T-helper 17 cell (primary cell): ENCODE measurements around the gene ARHGAP23. TPM values are rescaled to one million over a fixed set of nuclear protein-coding genes. Genes with fewer than 3 reads are reported as not detected.

ENCODE experiments used
- ATAC-seq: fragments of 150-1000 bp; cut with Tn5 transposase; 2 replicates; pipeline ENCODE4 v1.10.0; 2021; ENCODE audit warnings: mild to moderate bottlenecking, moderate library complexity
- DNase-seq, 3 donors: peaks; one replicate each; pipeline versions ENCODE4 v3.0.0 to v3.0.0-alpha.2; 2020 to 2021
- H3K9me3 ChIP-seq: one replicate; pipeline ENCODE4 v1.7.0; 2013; ENCODE audit warnings: low read length, mild to moderate bottlenecking; ENCODE audit not compliant: control insufficient read depth, poor library complexity, severe bottlenecking
- H3K27ac Mint-ChIP-seq: one replicate; pipeline ENCODE4 v1.8.0; 2022; ENCODE audit warnings: mild to moderate bottlenecking, moderate library complexity, mixed read lengths
- H3K27me3 Mint-ChIP-seq: one replicate; pipeline ENCODE4 v1.8.0; 2022; ENCODE audit warnings: mixed read lengths
- H3K36me3 Mint-ChIP-seq: one replicate; pipeline ENCODE4 v1.8.0; 2022; ENCODE audit warnings: low read depth, mixed read lengths
- H3K4me1 Mint-ChIP-seq: one replicate; pipeline ENCODE4 v1.8.0; 2022; ENCODE audit warnings: mild to moderate bottlenecking, mixed read lengths
- H3K4me3 Mint-ChIP-seq: one replicate; pipeline ENCODE4 v1.8.0; 2022; ENCODE audit warnings: mild to moderate bottlenecking, moderate library complexity, mixed read lengths
- total RNA-seq, 4 donors: library from RNA in 2 of 4; stranded (reverse) in 2 of 4; gene quantifications; one replicate each; pipeline ENCODE4 v1.2.3 and lab custom pipeline; 2022 to 2026

The ARHGAP23 gene
- total RNA-seq, 2 donors from 2014 or later = 0.39 to 0.47 TPM

- peaks cover 2% of the 10 kb centered on the region for H3K4me1 Mint-ChIP-seq
- peaks cover 45% of the 10 kb centered on the region for H3K27me3 Mint-ChIP-seq
- H3K36me3 Mint-ChIP-seq = no peaks in the 10 kb centered on the region
- DNase-seq = no peak
- H3K27ac Mint-ChIP-seq = no peak overlapping the region
- no peaks in the 10 kb centered on the region for H3K9me3 ChIP-seq
- ATAC-seq = no peak
- no peak overlapping the region for H3K4me3 Mint-ChIP-seq
Measured at GRCh38 chr17:38544175-38544838, 116.0 kb downstream of the ARHGAP23 start.

GRCh38 chr17:38544839-38545209, 116.6 kb downstream of the ARHGAP23 start:
- no peaks in the 10 kb centered on the region for H3K9me3 ChIP-seq
- no peaks in the 10 kb centered on the region for H3K36me3 Mint-ChIP-seq
- H3K4me3 Mint-ChIP-seq = no peak overlapping the region
- DNase-seq = no peak
- no peak for ATAC-seq
- H3K27me3 Mint-ChIP-seq = peaks cover 45% of the 10 kb centered on the region
- H3K4me1 Mint-ChIP-seq = peaks cover 6% of the 10 kb centered on the region
- no peak overlapping the region for H3K27ac Mint-ChIP-seq

GRCh38 chr17:38545531-38546225, 117.4 kb downstream of the ARHGAP23 start:
- peaks cover 40% of the 10 kb centered on the region for H3K27me3 Mint-ChIP-seq
- H3K9me3 ChIP-seq = no peaks in the 10 kb centered on the region
- H3K36me3 Mint-ChIP-seq = no peaks in the 10 kb centered on the region
- H3K27ac Mint-ChIP-seq = no peak overlapping the region
- no peak for DNase-seq
- H3K4me3 Mint-ChIP-seq = no peak overlapping the region
- no peak for ATAC-seq
- peaks cover 7% of the 10 kb centered on the region for H3K4me1 Mint-ChIP-seq

GRCh38 chr17:38546396-38546795, 118.1 kb downstream of the ARHGAP23 start:
- no peak overlapping the region for H3K27ac Mint-ChIP-seq
- ATAC-seq (no peak), DNase-seq (no peak)
- H3K27me3 Mint-ChIP-seq = peaks cover 38% of the 10 kb centered on the region
- no peaks in the 10 kb centered on the region for H3K9me3 ChIP-seq
- peaks cover 7% of the 10 kb centered on the region for H3K4me1 Mint-ChIP-seq
- H3K36me3 Mint-ChIP-seq = no peaks in the 10 kb centered on the region
- H3K4me3 Mint-ChIP-seq = no peak overlapping the region

GRCh38 chr17:38547444-38547843, 119.2 kb downstream of the ARHGAP23 start:
- no peaks in the 10 kb centered on the region for H3K36me3 Mint-ChIP-seq
- H3K9me3 ChIP-seq = no peaks in the 10 kb centered on the region
- no peak overlapping the region for H3K27ac Mint-ChIP-seq
- DNase-seq (no peak), ATAC-seq (no peak)
- H3K4me3 Mint-ChIP-seq = no peak overlapping the region
- H3K4me1 Mint-ChIP-seq = peaks cover 7% of the 10 kb centered on the region
- peaks cover 44% of the 10 kb centered on the region for H3K27me3 Mint-ChIP-seq

GRCh38 chr17:38549285-38549684, 121.0 kb downstream of the ARHGAP23 start:
- no peak overlapping the region for H3K4me3 Mint-ChIP-seq
- H3K27ac Mint-ChIP-seq = no peak overlapping the region
- H3K27me3 Mint-ChIP-seq = peaks cover 44% of the 10 kb centered on the region
- DNase-seq = no peak
- no peak for ATAC-seq
- H3K4me1 Mint-ChIP-seq = peaks cover 7% of the 10 kb centered on the region
- H3K36me3 Mint-ChIP-seq = no peaks in the 10 kb centered on the region
- no peaks in the 10 kb centered on the region for H3K9me3 ChIP-seq

- H3K4me3 Mint-ChIP-seq = no peak overlapping the region
- ATAC-seq (no peak), DNase-seq (no peak)
- no peaks in the 10 kb centered on the region for H3K9me3 ChIP-seq
- H3K36me3 Mint-ChIP-seq = no peaks in the 10 kb centered on the region
- H3K4me1 Mint-ChIP-seq = peaks cover 7% of the 10 kb centered on the region
- no peak overlapping the region for H3K27ac Mint-ChIP-seq
- peaks cover 56% of the 10 kb centered on the region for H3K27me3 Mint-ChIP-seq
Measured at GRCh38 chr17:38550661-38551060, 122.4 kb downstream of the ARHGAP23 start.

GRCh38 chr17:38551121-38551520, 122.9 kb downstream of the ARHGAP23 start:
- Mint-ChIP-seq H3K4me1 (peaks cover 7% of the 10 kb centered on the region), H3K27me3 (peaks cover 59% of the 10 kb centered on the region), H3K4me3 (no peak overlapping the region), H3K27ac (no peak overlapping the region), H3K36me3 (no peaks in the 10 kb centered on the region)
- no peaks in the 10 kb centered on the region for H3K9me3 ChIP-seq
- no peak for DNase-seq
- ATAC-seq = no peak

- Mint-ChIP-seq H3K27ac (no peak overlapping the region), H3K4me1 (peaks cover 5% of the 10 kb centered on the region), H3K4me3 (no peak overlapping the region), H3K27me3 (peaks cover 49% of the 10 kb centered on the region), H3K36me3 (no peaks in the 10 kb centered on the region)
- no peaks in the 10 kb centered on the region for H3K9me3 ChIP-seq
- DNase-seq (no peak), ATAC-seq (no peak)
Measured at GRCh38 chr17:38552343-38552742, 124.1 kb downstream of the ARHGAP23 start.

GRCh38 chr17:38554430-38555350, 126.4 kb downstream of the ARHGAP23 start:
- no peak overlapping the region for H3K27ac Mint-ChIP-seq
- DNase-seq = no peak
- ATAC-seq = no peak
- H3K27me3 Mint-ChIP-seq = peaks cover 42% of the 10 kb centered on the region
- H3K4me1 Mint-ChIP-seq = peaks cover 15% of the 10 kb centered on the region
- no peaks in the 10 kb centered on the region for H3K9me3 ChIP-seq
- peaks cover 4% of the 10 kb centered on the region for H3K36me3 Mint-ChIP-seq
- H3K4me3 Mint-ChIP-seq = no peak overlapping the region

- no peak overlapping the region for H3K4me3 Mint-ChIP-seq
Measured at GRCh38 chr17:38556239-38556638, 128.0 kb downstream of the ARHGAP23 start.

GRCh38 chr17:38557396-38557795, 129.1 kb downstream of the ARHGAP23 start:
- no peak overlapping the region for H3K27ac Mint-ChIP-seq
- H3K36me3 Mint-ChIP-seq = peaks cover 4% of the 10 kb centered on the region
- H3K27me3 Mint-ChIP-seq = peaks cover 38% of the 10 kb centered on the region
- DNase-seq (no peak), ATAC-seq (no peak)
- no peak overlapping the region for H3K4me3 Mint-ChIP-seq
- H3K9me3 ChIP-seq = no peaks in the 10 kb centered on the region
- peaks cover 21% of the 10 kb centered on the region for H3K4me1 Mint-ChIP-seq

More at GRCh38 chr17:38556239-38556638, 128.0 kb downstream of the ARHGAP23 start:
- no peak for DNase-seq
- peaks cover 4% of the 10 kb centered on the region for H3K36me3 Mint-ChIP-seq
- no peak overlapping the region for H3K27ac Mint-ChIP-seq
- H3K27me3 Mint-ChIP-seq = peaks cover 45% of the 10 kb centered on the region
- H3K9me3 ChIP-seq = no peaks in the 10 kb centered on the region
- H3K4me1 Mint-ChIP-seq = peaks cover 19% of the 10 kb centered on the region
- no peak for ATAC-seq
